HG03342 (cell line): ENCODE measurements around the gene CALCOCO1.
"Not testable (repeated sequence)": the region's sequence is repeated elsewhere in the genome, so short reads cannot be mapped to it uniquely, and the experiment has no call there.

Source experiments
- ATAC-seq: cut with Tn5 transposase; IDR thresholded peaks from one replicate; pipeline ENCODE4 v1.9.1; 2021; ENCODE audit warnings: mild to moderate bottlenecking, moderate library complexity; ENCODE audit not compliant: unreplicated experiment

The CALCOCO1 gene

GRCh38 chr12:53727310-53728041 lies at the start of gene CALCOCO1:
Gene CALCOCO1 (minus strand): TSS chr12:53727452. CDS start chr12:53725242, 2,210 bp downstream.
- peak; percentile 97 for ATAC-seq

GRCh38 chr12:53776872-53777271 lies 49.6 kb upstream of the CALCOCO1 start:
- ATAC-seq: no peak

GRCh38 chr12:53775478-53776145 lies 48.4 kb upstream of the CALCOCO1 start:
- ATAC-seq: no peak

GRCh38 chr12:53770281-53770680 lies 43.0 kb upstream of the CALCOCO1 start:
- ATAC-seq: no peak

GRCh38 chr12:53768976-53769375 lies 41.7 kb upstream of the CALCOCO1 start:
- no peak for ATAC-seq

GRCh38 chr12:53766881-53767280 lies 39.6 kb upstream of the CALCOCO1 start:
- ATAC-seq: no peak

- ATAC-seq: no peak
Observed at GRCh38 chr12:53765891-53766290, 38.6 kb upstream of the CALCOCO1 start.

GRCh38 chr12:53764615-53765014 lies 37.4 kb upstream of the CALCOCO1 start:
- ATAC-seq: no peak

GRCh38 chr12:53762793-53763192 lies 35.5 kb upstream of the CALCOCO1 start:
- not testable (repeated sequence) for ATAC-seq

GRCh38 chr12:53761306-53761705 lies 34.1 kb upstream of the CALCOCO1 start:
- ATAC-seq: no peak

- no peak for ATAC-seq
Observed at GRCh38 chr12:53759261-53759660, 32.0 kb upstream of the CALCOCO1 start.

GRCh38 chr12:53758730-53759103 lies 31.5 kb upstream of the CALCOCO1 start:
- ATAC-seq: no peak

- no peak for ATAC-seq
Observed at GRCh38 chr12:53758081-53758729, 31.0 kb upstream of the CALCOCO1 start.

- ATAC-seq: peak; percentile 61
Observed at GRCh38 chr12:53757101-53757770, 30.0 kb upstream of the CALCOCO1 start.

- ATAC-seq: no peak
Observed at GRCh38 chr12:53756300-53757100, 29.2 kb upstream of the CALCOCO1 start.

GRCh38 chr12:53755893-53756292 lies 28.6 kb upstream of the CALCOCO1 start:
- no peak for ATAC-seq

- ATAC-seq: no peak
Observed at GRCh38 chr12:53755451-53755891, 28.2 kb upstream of the CALCOCO1 start.

- no peak for ATAC-seq
Observed at GRCh38 chr12:53754633-53755264, 27.5 kb upstream of the CALCOCO1 start.

- no peak for ATAC-seq
Observed at GRCh38 chr12:53754188-53754585, 26.9 kb upstream of the CALCOCO1 start.

- ATAC-seq: no peak
Observed at GRCh38 chr12:53752621-53753020, 25.4 kb upstream of the CALCOCO1 start.
